GM18867 (cell line): Measurements from ENCODE around the gene FAM180B.
"Not testable (repeated sequence)": the region's sequence is repeated elsewhere in the genome, so short reads cannot be mapped to it uniquely, and the experiment has no call there.

ENCODE experiments used
- ATAC-seq: cut with Tn5 transposase; IDR thresholded peaks from one replicate; pipeline ENCODE4 v1.9.1; 2021; ENCODE audit warnings: mild to moderate bottlenecking, moderate library complexity; ENCODE audit not compliant: unreplicated experiment

The FAM180B gene

DNA sequence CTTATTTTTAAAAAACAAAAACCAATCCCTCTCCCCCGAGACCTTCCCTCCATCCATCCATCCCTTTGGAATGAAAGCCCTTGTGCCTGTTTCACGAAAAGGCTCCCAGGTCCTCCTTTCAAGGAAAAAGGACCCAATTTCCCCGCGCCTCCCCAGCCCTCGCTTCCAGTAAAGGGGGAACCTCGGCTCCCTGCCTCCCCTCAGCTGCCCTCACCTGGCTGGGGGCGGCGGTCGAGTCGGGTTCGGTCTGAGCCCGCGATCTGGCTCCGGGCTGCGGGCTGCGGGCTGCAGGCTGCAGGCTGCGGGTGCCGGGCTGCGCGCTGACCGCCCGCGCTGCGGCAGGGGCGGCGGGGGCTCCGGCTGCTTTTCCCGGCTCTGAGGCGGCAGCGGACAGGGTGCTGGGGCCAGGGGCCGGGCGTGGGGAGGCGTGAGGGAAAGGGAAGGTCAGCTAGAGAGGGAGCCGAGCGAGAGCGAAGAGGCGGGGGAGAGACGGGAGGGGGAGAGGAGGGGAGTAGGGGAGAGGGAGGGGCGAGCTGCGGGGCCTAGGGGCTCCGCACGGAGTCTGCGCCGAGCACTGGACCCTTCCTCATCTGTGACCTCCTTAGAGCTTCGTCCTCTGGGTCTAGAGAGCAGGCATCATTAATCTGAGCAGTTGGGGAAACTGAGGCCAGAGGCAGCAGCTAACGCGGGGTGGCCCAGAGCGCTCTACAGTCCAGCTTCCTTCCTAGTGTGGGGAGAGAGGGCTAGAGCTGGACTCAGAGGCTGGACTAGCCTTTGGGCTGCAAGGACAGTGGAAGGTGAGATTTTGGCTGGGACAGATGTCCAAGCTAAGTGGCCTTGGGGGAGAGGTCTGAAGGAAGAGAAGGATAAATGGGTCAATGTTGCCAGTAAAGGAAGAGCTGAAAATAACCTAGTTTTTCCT lies 7.7 kb downstream of the FAM180B start, which contains the start of gene C1QTNF4:
Gene C1QTNF4 (minus strand): TSS at position 478 of the 922 bp plus-strand sequence. CDS start 3,601 bp downstream, outside the sequence.
- ATAC-seq, result no peak

DNA sequence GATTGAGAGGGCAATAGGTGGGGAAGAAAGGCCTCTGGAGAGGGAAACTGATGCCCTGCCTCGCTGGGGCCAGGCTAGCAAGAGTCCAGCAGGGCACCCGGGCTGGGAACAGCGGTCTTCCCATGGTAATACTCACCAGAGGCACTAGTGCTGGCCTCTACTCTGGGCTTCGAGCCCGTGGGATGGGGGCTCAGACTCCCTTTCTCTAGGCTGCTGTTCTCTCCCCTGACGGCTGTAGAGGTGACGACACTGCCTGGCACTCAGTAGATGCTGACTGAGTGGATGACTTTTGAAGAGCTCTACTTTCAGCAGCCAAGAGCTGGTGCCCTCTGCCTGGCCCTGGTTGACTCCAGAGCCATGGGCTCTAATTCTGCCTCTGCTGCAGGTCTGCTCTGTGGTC lies 8.6 kb downstream of the FAM180B start:
- ATAC-seq, result no peak

DNA sequence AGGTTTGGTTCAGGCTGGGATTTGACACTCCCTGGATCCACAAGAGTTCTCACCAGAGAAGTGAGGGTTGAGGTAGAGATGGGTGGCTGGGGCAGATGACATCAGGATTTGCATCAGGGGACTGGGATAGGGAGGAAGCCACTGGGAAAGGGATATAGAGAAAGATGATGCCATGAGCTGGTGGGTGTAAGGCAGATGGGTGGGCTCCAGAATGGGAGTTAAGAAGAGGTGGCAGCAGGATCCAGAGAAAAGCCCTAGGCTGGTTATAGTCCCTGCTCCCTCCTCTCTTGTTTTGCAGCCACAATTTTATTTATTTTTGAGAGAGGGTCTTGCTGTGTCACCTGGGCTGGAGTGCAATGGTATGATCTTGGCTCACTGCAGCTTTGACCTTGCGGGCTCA lies 9.5 kb downstream of the FAM180B start:
- no peak for ATAC-seq

DNA sequence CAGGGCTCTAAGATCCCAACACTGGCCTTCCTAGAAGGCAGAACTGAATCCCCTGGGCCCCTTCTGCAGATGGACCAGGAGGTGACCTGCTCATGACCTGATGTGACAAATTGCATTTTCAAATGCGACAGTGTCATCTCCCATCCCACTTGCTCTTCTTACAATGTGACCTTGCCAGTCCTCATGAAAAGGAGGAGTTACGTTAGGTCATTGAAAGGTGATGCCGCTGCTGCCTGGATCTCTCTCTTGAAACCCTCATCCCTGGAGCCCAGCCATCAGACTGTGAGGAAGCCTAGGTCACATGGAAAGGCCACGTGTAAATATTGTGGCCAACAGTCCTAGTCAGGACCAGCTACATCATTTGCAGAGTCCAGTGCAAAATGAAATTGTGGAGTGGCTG lies 13.4 kb downstream of the FAM180B start:
- ATAC-seq, result no peak

DNA sequence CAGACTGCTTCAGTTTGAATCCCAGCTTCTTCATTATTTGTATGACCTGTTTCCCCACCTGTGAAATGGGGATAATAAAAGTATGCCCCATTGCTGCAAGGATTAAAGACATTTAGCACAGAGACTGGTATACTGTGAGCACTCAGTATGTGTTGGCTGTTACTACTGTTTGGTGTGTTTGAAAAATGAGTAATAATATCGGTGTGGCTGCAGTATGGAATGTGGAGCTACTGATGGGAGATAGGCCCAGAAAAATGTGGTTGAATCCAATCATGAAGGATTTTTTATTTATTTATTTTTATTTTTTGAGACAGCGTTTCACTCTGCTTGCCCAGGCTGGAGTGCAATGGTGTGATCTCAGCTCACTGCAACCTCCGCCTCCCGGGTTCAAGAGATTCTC lies 16.8 kb downstream of the FAM180B start:
- ATAC-seq, result no peak

DNA sequence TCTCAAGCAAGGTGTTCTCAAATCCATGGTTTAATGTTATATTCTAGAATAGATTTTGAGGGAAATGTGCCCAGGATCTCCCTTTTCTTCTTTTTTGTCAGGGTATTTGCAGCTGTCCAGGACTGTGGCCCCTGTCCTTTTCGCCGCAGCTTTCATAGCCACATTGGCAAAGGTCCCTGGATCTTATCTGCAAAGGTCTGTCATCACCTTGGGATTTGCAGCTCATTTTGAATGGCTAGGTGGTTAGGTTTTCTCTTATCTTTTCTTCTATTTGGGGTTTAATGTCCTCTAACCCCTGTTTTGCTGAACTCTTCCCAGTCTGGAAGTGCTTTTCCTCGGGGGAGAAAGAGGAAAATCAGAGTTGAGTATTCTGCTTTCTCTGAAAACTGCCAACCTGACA lies 19.4 kb downstream of the FAM180B start:
- no peak for ATAC-seq

DNA sequence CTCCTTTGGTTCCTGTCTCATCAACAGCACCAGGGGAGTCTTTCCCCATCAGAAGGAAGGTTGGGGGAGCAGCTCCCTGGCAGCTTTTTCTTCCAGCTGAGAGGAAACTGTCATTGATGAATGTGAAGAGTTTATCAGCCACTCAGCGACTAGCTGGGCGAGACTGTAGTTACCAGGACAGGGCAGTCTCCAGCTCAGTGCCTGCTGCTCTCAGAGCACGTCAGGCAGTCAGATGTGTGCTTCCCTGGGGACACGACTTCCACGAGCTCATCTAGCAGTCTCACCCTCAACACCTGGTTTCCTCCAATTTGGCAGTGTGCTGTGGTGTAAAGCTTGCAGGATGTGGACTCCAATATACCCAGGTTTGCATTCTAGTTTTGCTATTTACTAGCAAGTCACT lies 20.3 kb downstream of the FAM180B start:
- no peak for ATAC-seq

DNA sequence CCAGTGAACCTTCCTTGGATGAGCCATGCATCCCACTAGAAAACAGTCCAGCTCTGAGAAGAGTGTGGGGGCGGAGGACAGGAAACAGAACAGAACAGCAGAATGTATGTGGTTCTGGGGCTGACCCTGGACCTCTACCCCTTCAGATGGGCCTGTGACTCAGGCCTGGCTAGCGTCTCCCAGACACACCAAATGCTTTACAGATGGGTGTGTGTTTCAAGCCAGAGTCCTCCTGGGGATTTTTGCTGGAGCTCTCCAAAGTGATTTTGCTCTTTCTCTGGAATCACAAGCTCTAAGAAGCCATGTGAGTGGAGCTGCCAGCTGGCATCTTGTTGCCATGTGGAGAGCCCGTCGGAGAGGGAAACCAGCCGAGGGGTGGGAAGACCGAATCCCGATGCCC lies 20.9 kb downstream of the FAM180B start:
- ATAC-seq, result no peak

DNA sequence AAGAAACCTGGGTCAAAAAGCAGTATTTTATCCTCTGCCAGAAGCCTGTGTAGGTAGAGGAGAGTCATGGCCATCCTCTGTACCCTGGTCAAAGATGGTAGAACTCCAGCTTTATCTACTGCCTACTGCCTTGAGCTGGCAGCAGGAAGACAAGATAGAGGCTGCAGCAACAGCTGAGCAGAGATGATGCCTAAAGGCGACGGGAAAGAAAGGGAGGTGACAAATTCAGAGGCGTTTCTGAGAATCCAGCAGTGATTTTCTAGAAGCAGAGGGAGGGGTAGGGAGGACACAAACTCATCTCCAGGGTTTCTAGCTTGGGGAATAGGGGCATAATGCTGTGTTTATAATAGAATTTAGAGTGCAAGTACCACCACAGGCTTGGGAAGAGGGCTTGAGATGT lies 23.2 kb downstream of the FAM180B start:
- ATAC-seq, result no peak

DNA sequence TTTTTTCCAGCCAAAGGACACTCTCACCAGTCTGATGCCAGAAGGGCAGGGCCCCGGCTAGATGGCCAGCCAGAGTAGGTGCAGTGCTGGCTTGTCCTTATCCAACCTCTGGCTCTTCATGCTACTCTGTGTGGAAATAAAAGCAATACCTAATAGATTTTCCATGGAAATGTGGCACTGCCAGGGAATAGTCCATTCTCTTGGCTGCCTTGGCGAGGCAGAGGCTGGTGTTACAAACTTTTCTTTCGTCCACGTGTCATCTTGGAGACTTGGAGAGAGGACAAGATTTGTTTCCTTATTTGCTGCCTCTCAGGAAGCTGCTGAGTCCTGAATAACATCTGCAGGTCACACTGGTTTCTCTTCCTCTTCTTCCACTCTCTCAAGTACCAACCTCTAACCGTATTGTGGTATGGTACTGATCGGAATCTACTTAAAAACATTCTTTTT lies 24.9 kb downstream of the FAM180B start:
- peak; percentile 60 for ATAC-seq

DNA sequence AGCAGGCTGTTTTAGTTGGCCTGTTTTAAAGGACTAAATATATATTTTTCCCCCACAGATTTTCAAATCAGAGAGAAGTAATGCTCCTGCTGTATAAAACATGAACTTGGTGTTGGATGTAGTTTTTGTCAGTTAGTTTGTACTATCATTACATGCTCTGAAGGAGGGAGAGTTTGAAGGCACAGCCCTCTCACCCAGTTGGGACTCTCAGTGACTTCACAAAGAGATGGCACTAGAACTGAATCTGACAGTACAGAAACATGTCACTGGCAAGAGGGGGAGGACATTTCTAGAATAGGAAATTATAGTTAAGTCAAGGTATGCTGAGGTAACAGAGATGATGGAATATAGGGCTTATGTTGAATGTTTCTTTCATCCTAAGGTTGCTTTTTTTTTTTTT lies 28.8 kb downstream of the FAM180B start:
- no peak for ATAC-seq

DNA sequence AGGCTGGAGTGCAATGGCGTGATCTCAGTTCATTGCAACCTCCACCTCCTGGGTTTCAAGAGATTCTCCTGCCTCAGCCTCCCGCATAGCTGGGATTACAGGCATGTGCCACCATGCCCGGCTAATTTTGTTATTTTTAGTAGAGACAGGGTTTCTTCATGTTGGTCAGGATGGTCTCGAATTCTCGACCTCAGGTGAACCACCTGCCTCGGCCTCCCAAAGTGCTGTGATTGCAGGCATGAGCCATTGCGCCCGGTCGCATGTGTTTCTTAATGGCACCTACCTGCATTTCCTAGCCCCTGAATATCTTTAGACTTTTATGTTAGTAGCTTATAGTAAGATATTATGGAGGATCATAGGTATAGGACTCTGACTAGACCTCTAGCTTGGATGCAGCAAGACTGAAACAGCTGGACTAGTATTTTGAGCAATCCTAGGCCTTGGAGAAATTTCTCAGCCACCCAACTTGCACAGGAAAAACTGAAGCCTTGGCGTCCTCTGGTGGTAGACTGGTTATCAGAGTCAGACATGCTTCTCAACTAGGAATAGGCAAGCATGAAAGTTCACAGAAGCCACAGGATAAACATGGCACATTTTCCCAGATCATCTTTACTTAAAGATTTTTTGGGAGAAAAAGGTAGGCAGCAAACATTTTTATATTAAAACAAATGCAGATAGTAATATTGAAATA lies 30.4 kb downstream of the FAM180B start:
- no peak for ATAC-seq

DNA sequence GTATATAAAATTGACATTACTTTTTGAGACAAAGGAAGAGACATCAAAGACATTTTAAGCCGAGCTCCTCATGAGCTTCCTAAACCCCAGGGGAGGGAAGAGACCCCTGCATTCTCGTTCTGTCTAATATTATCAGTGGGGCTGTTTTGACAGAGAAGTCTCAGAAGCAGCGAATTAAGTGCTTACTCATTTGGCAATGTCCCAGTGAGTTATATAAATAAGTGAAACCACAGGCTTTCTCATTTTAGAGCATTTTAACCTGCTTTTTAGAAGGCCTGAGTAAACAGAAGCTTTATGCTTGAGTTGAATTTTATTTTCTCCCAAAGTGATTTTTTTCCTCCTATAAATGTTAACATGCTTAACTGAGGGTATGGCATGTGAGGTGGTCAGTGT lies 30.9 kb downstream of the FAM180B start:
- ATAC-seq, result no peak

DNA sequence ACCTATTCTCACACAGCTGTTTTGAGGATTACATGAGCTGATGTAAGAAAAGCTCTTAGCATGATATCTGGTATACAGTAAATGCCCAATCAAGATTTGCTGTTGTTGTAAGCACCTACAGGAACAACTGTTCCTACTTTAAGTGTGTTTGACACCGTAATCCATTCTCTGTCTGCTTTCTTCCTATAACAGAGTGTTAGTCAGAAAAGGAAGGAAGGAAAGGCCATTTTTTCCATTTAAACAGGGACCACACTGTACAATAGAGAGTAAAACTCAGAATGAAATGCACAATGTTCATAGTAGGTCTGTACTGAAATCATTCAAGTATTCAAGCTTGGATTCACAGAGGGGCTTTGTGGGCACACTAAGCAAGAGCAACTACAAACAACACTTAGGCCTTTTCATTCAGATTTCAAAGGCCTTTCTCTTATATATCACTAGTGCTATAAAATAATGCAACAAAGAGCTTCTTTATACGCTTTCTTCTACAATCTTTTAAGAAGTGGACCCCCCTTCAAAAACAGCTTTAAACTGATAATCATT lies 34.4 kb downstream of the FAM180B start:
- ATAC-seq, result no peak

DNA sequence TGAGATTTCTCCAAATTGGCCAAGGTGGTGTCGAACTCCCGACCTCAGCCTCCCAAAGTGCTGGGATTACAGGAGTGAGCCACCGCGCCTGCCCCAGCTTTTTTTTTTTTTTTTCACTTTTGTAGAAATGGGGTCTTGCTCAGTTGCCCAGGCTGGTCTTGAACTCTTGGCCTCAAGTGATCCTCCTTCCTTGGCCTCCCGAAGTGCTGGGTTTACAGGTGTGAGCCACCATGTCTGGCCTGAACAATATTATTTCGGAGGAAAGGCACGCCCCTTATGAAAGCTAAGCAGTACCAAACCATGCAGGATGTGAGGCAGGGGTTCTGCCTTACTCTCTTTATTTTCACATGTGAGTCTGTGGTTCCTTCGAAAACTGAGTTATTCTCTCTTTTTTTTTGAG lies 39.8 kb downstream of the FAM180B start:
- ATAC-seq, result no peak

DNA sequence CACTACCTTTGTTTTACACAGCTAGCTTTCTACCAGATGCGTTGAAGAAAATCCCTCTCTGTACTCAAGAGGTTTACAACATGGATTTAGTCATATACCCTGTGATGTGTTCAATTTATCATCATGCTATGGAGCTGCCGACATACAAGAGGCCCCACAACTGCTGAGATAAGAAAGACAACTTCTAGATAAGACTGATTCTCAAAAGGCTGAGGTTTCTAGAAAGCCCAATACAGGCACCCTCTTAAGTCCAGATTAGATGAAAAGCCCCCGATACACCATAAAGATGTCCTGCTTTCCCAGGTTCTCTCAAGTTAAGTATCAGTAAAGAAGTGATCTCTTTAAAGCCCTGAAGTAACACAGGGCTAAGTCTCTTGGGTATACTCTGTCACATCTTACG lies 41.5 kb downstream of the FAM180B start:
- ATAC-seq, result no peak

DNA sequence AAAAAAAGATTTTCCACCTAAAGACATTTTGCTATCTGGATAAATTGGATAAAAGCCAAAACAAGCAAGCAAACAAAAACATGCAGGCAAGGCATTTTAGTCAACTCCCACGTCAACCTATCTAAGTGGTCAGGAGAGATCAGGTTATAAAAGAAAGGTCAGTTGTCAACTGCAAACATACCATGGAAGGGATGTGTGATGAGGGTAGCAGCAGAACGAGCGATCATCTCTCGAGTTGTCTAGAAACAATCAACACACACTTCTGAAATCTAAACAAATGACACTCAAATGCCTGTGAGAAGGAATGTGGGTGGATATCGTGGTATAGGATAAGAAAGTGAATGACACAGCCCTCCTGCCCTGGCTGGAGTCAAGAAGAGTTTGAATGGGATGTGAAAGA lies 45.0 kb downstream of the FAM180B start:
- no peak for ATAC-seq

DNA sequence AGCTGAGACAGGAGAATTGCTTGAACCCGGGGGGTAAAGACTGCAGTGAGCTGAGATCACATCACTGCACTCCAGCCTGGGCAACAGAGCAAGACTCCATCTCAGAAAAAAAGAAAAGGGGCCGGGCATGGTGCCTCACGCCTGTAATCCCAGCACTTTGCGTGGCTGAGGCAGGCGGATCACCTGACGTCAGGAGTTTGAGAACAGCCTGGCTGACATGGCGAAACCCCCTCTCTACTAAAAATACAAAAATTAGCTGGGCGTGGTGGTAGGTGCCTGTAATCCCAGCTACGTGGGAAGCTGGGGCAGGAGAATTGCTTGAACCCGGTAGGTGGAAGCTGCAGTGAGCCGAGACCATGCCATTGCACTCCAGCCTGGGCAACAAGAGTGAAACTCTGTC lies 49.9 kb downstream of the FAM180B start:
- not testable (repeated sequence) for ATAC-seq
